Measurements from ENCODE around the gene BSG.
A peak's percentile ranks its signal among the peaks of the same experiment; 100 is the strongest.

BSG gene

DNA sequence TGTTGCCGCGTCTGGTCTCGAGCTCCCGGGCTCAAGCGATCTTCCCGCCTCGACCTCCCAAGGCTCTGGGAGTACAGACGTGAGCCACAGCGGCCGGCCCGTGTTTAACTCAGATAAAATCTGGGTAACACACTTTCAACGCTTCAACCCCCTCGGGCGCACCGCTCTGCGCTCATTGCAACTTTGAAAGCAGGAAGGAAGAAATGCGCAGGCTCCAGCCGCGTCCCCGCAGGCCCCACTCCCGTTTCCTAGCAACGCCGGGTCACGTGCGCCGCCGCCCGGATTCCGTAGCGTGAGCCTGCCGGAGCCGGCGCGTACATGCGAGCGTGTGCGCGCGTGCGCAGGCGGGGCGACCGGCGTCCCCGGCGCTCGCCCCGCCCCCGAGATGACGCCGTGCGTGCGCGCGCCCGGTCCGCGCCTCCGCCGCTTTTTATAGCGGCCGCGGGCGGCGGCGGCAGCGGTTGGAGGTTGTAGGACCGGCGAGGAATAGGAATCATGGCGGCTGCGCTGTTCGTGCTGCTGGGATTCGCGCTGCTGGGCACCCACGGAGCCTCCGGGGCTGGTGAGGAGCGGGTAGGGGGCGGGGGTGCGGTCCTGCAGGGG lies at the start of gene BSG:
TSS of gene BSG (plus strand) at position 457 of the 603 bp plus-strand sequence. CDS start at position 496, 39 bp downstream.
- peak; percentile 97 to 98 for DNase-seq

DNA sequence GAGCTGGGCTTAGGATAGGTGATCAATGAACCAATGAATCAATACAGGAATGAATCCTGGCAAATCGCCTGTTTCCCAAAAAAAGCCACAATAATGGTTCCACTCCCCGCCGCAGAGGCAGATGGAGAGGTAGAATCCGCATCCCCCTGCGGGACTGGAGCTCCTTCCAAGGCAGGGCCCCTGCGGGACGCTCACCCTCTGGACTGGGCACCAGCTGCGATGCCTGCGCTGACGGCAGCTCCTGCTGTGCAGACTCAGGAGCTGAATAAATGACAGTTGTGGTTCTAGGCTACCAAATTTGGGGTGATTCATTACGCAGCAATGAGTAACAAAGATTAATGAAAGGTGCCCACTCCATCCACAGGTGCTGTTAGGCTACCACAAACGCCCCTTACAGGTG lies 49.7 kb upstream of the BSG start:
- no peak for DNase-seq

DNA sequence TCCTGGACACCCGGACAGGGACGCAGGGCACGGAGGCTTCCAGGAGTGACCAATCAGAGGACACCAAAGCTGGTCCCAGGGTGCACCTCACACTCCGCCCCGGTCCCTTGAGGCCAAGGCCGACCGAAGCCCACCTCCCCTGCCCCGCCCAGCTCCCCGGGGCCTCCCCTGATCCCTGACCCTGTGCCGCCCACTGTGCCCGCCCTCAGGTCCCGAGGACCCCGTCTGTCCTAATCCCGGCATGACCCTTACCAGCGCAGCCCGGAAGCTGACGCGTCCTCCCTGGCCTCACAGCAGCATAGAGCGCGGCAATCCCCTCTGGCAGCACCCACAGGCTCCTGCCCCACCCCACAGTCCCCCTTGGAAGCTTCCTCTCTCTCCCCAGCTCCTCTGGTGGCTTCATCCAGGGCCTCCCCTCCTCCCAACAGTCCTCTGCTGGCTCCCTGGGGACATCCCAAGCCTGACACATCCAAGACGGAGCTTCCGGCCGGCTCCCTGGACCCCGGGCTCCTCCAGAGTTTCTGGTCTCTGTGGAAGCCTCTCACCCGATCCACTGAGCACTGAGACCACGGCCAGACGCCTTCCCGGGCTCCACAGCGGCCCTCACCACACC lies 48.2 kb upstream of the BSG start:
- no peak for DNase-seq

DNA sequence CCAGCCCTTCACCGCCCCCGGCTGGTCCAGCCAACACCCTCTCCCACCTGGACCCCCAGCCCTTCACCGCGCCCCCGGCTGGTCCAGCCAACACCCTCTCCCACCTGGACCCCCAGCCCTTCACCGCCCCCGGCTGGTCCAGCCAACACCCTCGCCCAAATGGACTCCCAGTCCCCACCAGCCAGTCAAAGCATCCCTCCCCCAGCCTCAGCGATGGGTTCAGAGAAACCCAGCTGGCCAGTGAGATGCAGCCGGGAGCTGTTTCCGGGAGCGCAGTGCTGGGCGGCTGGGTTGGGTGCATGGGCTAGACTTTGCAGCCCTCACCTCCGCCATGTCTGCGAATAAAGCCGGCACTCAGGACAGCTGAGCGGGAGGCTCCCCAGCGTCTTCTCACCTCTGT lies 47.4 kb upstream of the BSG start:
- no peak for DNase-seq

DNA sequence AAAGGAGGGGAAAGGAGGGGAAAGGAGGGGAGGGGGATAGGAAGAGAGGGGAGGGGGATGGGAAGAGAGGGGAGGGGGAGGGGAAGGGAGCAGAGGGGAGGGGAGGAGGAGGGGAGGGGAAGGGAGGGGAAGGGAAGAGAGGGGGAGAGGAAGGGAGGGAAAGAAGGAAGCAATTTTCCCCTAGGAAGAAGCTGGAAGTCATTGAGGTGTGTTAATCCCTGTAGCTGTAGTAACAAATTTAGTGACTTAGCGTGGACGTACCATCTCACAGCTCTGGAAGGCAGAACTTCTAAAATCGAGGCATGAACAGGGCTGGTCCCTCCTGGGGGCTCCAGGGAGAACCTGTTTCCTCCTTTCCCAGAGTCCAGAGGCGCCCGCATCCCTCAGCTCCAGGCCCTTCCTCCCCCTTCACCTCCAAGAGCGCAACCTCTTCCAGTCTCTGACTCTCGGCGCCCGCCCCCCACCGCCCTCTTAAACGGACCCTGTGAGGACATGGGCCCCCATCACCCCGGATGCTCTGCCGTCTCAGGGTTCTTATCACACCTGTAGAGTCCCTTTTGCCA lies 46.5 kb upstream of the BSG start:
- no peak for DNase-seq

DNA sequence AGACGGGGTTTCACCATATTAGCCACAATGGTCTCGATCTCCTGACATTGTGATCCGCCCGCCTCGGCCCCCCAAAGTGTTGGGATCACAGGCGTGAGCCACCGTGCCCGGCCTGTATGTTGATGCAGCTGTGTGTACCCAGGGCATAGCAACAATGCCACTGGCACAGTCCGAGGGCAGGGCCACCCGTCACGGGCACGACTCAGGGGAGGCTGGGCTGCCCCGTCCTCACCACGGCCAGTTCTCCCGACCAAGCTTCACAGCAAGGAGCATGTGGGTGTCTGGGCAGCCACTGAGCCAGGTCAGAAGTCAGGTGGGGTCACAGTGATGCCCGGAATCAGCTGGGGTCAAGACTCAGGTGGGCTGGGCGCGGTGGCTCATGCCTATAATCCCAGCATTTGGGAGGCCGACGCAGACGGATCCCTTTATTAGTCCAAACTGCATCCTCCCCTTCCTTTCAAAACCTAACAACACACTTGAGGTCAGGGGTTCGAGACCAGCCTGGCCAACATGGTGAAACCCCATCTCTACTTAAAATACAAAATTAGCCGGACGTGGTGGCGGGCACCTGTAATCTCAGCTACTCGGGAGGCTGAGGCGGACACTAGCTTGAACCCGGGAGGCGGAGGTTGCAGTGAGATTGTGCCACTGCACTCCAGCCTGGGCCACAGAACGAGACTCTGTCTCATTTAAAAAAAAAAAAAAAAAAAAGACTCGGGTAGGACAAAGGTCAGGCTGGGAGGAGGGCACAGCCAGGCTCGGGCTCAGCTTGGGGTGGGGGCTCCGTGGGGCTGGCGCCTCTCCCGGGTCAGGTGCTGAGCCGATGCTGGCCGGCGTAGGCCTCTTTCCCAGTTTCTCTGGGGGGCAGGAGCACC lies 42.0 kb upstream of the BSG start:
- no peak for DNase-seq

DNA sequence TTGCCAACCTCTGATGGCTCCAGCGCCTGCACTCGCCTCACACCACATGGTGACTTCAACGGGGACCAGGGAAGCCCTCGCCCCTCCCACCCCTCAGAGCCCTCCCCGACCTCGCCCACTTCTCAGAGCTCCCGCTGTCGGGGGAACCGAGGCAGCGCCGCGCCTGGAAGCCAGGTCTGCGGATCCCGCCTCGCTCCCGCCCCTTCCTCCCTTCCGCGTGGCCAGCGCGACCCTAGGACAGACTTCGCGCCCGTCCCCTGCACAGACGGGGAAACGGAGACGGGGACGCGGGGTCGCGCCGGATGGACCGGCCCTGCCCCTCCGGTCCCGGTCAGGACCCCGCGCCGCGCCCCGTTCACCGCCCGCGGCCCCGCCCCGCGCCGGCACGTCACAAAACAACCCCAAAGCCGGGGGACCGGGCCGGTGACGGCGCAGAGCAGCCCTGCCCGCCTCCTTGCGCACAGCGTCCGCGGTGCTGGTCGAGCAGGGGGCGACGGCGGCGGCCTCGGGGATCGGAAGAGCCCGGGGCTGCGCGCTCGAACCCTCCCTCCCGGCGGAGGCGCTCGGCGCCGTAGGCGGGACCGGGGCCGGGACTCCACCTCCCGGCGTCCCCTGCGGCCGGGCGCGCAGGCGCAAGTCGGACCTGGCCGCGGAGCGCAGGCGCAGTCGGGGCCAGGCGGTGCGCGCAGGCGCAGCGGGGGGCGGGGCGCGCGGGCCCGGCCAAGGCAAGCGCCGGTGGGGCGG lies 41.2 kb upstream of the BSG start:
- peak; percentile 85 to 93 for DNase-seq

DNA sequence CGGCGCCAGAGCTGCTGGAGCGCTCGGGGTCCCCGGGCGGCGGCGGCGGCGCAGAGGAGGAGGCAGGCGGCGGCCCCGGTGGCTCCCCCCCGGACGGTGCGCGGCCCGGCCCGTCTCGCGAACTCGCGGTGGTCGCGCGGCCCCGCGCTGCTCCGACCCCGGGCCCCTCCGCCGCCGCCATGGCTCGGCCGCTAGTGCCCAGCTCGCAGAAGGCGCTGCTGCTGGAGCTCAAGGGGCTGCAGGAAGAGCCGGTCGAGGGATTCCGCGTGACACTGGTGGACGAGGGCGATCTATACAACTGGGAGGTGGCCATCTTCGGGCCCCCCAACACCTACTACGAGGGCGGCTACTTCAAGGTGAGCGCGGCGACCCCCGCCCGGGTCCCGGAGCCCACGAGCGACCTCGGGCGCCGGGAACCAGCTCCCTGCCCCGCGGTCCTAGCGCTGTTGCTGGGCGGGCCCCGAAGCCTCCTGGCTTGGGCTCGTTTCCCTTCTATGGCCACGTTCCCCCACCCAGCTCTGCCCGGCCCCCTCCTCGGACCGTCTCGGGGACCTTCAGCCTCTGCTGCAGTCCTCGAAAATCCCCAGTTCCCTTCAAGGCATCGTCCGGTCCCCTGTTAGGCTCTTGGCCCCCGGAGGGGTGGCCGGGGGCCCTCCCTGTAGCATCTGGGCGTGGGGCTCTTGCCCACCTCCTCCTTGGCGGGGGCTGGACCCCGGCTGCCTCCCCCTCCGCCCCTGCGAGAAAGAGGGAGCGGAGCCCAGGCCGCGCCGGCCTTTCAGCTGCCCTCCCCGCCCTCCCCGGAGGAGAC lies 40.4 kb upstream of the BSG start, which contains the start of gene CDC34:
TSS of gene CDC34 (plus strand) at position 8 of the 808 bp plus-strand sequence. CDS start at position 180, 172 bp downstream.
- no peak for DNase-seq

DNA sequence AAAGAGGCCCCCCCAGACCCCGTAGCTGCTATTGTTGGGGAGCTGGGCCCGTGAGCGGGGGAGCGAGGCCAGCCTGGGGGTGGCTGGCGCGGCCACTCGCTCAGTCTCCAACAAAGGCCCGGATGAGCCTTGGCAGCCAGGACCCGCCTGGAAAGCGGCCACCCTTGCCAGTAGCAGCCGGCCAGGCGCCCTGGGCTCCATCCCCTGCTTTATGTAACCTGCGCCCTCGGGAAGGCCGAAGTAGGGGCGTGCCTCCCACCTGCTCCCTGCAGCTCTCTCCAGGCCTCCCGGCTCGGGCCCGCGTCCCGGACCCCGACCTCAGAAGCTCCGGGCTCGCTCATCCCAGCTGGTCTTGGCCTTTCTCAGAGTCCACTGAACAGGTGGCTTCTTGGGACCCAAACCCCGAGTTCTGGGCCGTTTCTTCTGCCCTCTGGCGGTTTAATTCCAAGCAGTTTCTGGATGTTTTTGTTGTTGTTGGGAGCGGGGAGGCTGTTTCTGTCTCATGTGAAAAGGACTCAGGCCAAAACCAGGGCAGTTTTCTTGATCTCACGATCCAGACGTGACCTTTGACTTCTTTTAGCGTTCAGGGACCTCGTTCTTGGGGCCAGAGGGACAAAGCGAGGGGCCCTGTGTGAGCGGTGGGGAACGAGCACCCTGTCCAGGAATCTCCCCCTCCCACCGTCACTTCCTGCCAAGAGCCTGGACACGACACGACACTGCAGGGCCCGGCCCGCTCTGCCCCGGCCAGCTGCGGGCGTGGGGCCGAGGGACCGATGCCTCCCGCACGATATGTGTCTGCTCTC lies 39.6 kb upstream of the BSG start:
- DNase-seq = peak; percentile 41 to 60

DNA sequence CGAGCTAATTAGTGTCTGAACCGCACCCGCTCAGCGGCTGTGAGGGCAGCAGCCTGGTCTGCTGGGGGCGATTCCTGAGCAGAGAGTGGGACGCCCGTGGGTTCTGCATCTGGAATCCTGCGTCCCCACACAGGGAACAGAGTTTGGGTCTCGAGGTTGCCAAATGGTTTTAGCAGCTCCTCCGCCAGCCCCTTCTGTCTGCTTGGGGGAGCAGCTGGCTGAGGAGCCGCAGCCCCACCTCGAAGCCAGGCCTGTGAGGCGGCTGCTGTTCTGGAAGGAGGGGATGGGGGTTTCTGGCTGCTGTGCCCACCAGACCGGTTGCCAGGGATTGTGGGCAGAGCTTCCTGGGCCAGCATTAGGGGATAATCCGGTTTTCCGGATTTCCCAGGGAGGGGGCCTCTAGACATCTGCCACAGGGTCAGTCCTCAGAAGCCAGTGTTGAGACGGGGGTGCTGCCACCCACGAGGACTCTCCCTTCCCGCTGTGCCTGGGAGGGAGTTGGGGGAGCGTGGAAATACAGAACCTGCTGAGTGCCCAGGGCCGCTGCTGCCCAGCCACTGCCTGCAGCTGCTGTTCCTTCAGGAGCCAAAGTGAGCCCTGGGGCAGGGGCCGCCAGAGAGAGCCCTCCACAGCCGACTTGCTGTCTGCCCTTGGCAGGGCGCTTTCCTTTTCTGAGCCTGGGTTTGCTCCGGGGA lies 38.9 kb upstream of the BSG start:
- no peak for DNase-seq

DNA sequence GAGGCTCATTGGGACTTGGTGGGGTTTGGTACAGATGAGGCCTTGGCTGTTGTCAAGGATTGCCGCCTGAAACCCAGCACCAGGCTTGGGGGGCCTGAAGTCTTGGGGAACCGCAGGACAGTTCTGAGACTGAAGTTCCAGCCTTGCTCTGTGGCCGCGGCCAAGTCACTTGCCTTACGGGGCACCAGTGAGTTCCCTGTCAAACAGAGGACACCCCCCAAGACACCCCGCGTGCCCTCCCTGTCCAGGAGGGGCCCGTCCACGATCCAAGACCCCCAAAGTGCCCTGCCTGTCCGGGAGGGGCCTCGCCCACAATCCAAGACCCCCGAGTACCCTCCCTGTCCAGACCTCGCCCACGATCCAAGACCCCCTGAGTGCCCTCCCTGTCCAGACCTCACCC lies 38.3 kb upstream of the BSG start:
- DNase-seq = no peak

DNA sequence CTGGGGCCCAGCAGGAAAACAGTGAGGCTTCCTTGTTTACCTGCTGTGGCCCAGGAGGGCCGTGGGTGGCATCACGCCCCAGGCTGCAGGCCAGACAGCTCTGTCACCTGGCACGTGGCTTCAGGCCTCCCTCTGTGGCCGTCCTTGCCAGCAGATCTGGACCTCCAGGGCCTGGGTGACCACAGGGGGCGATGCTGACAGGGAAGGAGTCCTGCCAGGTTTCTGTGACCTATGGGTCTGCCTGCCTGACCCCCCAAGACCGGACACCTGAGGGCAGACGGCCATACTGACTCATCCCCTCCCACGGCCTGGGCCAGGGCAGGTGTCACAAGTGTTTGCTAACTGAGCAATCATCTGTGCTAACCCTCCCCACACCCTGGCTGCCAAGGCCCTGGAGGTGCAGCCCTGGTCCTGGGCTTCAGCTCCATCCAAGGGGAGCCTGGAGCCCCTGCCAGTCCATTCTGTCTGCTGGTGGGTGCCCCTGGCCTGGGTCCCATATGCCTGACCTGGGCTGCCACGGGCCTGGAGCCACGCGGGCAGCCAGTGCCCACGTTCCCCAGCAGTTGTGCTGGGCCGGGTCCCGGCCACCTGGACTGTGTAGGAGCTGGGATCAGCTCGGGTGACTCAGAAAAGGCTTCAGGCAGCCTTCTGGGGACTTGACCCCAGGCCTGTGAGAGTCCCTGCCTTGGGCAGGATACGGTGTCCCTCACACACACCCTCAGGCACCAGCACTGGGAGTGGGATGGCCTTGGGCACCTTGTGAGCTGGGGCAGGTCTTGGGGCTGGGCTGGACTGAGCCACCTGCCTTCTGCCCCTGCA lies 37.2 kb upstream of the BSG start:
- DNase-seq = no peak

DNA sequence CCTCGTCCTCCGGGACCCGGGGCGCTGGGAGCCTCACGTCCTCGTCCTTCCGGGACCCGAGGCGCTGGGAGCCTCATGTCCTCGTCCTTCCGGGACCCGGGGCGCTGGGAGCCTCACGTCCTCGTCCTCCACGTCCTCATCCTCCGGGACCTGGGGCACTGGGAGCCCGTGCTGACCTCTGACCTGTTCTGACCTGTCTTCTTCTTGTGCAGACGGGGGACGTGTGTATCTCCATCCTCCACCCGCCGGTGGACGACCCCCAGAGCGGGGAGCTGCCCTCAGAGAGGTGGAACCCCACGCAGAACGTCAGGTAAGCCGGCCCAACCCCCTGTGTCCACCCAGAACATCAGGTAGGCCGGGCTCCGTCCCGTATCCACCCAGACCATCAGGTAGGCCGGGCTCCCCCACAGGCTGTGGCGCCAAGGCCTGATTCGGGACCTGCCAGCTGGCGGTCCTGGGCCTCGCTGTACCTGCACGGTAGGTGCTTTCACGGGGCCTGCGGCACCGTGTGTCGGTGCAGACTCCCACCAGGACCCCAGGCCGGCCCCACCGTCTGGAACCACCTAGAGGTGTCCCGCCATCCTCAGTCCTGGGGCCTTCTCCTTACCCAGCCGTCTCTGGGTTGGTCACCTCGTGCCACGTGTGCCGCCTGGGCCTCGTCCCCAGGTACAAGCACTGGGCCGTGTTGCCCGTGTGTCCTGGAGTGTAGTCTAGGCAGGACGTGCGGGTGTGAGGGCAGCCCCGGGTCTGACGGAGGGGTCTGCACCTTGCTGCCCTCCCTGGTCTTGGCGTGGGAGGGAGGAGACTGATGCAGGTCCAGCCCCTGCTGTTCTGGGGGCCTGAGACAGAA lies 36.1 kb upstream of the BSG start:
- no peak for DNase-seq

DNA sequence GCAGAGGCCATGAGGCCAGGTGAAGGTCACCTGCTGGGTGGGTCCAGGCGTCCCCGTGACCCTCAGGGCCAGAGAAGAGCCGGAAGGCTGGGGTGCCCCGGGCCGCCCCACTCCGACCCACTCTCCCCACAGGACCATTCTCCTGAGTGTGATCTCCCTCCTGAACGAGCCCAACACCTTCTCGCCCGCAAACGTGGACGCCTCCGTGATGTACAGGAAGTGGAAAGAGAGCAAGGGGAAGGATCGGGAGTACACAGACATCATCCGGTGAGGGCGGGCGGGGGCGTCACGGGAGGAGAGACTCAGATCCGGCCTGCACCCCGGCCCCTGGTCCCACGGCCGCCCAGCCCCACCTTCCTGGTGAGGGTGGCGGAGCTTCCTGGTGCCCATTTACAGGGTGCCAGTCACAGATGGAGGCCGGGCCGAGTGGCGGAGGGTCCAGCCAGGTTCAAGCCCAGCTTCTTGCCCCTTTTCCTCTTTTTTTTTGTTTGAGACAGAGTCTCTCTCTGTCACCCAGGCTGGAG lies 35.5 kb upstream of the BSG start:
- DNase-seq = no peak

DNA sequence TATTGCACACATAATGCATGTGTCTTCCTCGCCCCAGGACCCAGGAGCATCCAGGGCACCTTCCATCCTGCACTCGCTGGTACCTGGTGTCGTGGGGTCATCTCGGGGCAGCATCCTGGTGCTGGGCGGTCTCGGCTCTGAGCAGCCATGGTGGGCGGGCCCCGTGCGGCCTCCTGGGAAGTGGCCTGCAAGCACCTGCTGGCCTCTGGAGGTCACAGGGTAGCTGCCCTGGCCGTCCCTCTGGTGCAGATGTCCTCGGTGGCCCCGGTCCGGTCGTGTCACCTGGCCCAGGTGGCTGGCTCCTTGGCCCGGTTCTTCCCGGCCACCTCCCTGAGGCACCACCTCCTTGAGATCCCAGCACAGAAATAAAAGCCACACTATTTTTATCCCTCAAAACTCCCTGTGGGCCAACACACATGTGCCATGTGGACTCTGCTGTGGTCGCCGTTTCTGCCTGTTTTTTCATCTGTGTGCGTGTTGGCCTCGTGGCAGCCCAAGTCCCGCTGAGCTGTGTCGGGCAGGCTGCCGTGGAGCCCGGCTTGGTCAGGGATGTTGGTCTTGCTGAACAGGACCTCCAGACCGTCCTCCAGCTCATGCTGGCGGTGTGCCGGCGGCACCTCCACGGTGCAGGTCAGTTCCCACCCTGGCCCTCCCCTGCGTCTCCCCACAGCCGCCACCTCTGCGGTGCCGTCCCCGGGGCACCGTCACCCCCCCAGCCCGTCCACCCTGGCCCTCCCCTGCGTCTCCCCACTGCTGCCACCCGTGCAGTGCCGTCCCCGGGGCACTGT lies 33.6 kb upstream of the BSG start:
- no peak for DNase-seq

DNA sequence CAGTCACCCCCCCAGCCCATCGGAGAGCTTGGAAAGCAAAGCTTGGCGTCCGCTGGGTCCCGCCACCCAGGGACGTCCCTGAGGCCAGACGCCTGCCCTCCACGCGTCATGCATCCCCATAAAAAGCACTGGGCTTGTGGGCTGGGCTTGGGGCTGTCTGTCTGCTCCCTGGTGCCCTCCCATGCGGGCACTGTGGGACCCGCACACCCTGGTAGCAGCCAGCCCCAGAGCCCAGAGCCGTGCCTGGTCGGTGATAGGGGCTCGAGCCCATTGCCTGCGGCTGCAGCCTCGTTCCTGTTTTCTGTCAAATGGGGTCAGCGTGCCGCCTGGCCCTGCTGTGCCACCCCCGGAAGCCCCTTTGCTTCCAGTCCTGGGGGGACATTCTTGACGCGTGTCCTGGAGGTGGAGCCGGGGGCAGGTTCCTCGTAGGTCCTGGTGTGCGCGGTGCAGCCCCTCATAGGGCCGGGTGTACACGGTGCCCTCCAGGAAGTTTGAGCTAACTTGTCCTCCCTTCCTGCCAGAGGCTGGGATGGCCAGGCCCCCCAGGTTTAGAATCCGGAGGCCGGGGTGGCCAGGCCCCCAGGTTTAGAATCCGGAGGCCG lies 32.9 kb upstream of the BSG start:
- DNase-seq = no peak
